Measurements from ENCODE around the gene UFC1. TPM values are rescaled to one million over a fixed set of nuclear protein-coding genes. Genes with fewer than 3 reads are reported as not detected.
A peak's percentile ranks its signal among the peaks of the same experiment; 100 is the strongest.

The UFC1 gene
- total and polyA plus RNA-seq, 2 of the 13 experiments (the other 11 are each of a cell fraction or from before 2014, with no cell fraction given): 72.8 to 85.2 TPM

DNA sequence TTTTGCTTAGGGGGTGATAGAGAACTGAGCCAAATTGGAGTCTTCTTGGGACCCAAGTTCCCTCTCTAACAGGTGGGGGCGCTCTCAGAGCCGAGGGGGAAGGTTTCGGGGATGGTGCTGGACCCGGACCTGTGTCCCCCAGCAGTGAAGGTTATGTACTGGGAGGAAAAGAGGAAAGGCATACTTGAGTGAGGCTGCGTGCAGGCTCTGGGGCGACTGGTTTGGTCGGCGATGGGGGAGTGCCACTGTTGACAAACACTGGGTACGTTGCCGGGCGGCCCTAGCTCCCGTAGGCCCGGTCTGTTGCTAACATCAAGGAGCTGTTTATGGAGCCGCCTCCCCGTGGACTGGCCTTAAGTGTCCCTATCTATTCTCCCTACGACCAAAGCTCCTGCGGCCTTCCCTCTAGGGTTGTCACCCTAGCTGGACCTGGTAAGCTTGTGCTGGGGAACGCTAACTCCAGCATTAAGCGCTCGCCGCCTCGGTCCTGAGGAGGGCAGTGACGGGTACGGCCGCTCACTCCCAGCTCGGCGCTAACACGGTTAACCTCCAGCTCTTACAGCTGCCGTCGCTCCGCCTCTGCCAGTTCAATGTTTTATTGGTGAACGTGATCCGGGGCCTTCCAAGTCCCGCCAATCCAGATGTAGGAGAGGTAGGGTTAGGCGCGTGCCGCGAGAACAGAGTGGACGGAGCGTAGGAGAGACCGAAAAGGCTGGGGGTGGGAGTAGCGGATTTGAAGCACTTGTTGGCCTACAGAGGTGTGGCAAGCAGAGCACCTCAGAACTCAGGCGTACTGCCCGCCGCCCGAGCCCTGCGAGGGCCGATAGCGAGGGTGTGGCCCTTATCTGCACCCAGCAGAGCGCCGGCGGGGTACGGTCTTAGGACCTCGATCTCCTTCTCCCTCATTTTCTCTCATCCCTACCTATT, 12.2 kb downstream of the UFC1 start, which contains the start of gene PPOX (continued):
- TF ChIP-seq MEIS1 (CRISPR knock-in tag; IDR thresholded peaks at IDR 0.05; ENCODE audit: borderline replicate concordance) (peak; percentile 11; the same call in 1 of the 2 replicates), ZNF788 (CRISPR knock-in tag; IDR thresholded peaks at IDR 0.05; ENCODE audit: borderline replicate concordance) (0 out of 2 replicates have a peak, but pooled peaks have one; percentile 53), SMAD3 (CRISPR knock-in tag; IDR thresholded peaks at IDR 0.05) (no peak), PRPF4 (IDR thresholded peaks at IDR 0.05; ENCODE audit: low read depth, low read length, poor library complexity, severe bottlenecking) (no peak), MEIS2 (CRISPR knock-in tag; IDR thresholded peaks at IDR 0.05) (no peak; the same call in 1 of the 2 replicates), MIER2 (CRISPR knock-in tag; IDR thresholded peaks at IDR 0.05) (no peak; the same call in 1 of the 2 replicates), SALL2 (CRISPR knock-in tag; IDR thresholded peaks at IDR 0.05) (peak; percentile 82), EHMT2 (IDR thresholded peaks at IDR 0.05; ENCODE audit: borderline replicate concordance, low read depth, low read length) (no peak), BCLAF1 (IDR thresholded peaks at IDR 0.05) (no peak), AFF4 (CRISPR knock-in tag; IDR thresholded peaks at IDR 0.05) (no peak), PAXIP1 (CRISPR knock-in tag; conservative IDR thresholded peaks at IDR 0.05) (peak; percentile 43), ZNF274 (CRISPR knock-in tag; IDR thresholded peaks at IDR 0.05) (no peak), ZNF607 (CRISPR knock-in tag; IDR thresholded peaks at IDR 0.05; ENCODE audit: borderline replicate concordance) (peak; percentile 66; the same call in 1 of the 2 replicates), AKAP8 (CRISPR knock-in tag; IDR thresholded peaks at IDR 0.05) (no peak), KDM3A (CRISPR knock-in tag; IDR thresholded peaks at IDR 0.05; ENCODE audit: low read depth) (no peak; the same call in 1 of the 2 replicates), ZNF251 (CRISPR knock-in tag; IDR thresholded peaks at IDR 0.05) (no peak)
- TF ChIP-seq, protein P1, sequence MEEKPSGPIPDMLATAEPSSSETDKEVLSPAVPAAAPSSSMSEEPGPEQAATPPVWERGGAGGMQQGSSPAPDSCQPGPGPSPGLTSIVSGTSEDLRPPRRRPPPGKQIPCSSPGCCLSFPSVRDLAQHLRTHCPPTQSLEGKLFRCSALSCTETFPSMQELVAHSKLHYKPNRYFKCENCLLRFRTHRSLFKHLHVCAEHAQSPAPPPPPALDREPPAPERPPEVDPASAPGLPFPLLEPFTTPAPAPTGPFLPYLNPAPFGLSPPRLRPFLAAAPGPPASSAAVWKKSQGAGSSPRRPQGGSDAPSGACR (CRISPR knock-in tag; IDR thresholded peaks at IDR 0.05): no peak; the same call in 1 of the 2 replicates

All from HepG2 (cell line).